ENCODE data around the gene NTMT2. TPM values are rescaled to one million over a fixed set of nuclear protein-coding genes. Genes with fewer than 3 reads are reported as not detected.
"Not testable (repeated sequence)": the region's sequence is repeated elsewhere in the genome, so short reads cannot be mapped to it uniquely, and the experiment has no call there.

Gene NTMT2
- total RNA-seq: not detected

DNA sequence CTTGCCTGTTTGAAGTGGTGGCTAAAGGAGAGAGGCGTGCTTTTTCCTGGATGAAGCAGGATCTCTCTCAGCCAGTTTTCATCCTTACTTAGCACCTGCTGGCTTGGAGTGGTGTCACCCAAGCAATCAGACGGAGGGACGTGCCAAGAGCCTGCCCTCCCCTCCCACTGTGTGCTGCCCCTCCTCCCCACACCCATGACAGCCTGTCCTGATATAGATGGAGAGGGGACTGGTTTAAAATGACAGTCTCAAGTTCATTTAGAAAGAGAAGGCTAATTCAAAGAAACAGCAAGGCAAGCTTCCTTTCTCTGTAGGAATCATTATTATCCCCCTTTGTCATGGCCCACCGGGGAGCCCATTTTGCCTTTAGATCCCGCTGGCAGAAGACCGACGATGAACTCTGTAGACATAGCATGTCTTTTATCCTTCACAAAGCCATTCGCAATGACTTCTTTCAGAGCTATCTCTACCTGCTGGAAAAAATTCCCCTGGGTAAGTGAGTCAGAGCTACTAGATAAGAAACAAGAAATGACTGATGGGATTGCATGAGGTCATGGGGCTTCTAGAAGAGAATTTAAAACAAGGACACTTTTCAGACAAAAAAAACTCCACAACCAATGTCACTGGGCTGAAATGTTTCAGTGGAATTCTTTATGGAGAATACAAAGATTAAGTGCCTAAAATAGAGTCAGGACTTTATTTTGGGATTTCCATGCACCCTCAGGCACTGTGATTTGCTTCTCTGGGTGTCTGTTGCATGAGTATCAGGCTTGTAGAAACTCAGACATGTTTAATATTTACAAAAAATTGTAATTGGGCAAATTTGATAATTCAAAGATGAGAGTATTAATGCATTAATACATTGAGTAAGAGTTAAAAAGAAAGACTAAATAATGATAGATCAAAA lies at the start of gene NTMT2:
Gene NTMT2 (plus strand): TSS at position 190 of the 907 bp plus-strand sequence. CDS start 149 bp downstream, at position 339.
- peak; percentile 45 for DNase-seq

DNA sequence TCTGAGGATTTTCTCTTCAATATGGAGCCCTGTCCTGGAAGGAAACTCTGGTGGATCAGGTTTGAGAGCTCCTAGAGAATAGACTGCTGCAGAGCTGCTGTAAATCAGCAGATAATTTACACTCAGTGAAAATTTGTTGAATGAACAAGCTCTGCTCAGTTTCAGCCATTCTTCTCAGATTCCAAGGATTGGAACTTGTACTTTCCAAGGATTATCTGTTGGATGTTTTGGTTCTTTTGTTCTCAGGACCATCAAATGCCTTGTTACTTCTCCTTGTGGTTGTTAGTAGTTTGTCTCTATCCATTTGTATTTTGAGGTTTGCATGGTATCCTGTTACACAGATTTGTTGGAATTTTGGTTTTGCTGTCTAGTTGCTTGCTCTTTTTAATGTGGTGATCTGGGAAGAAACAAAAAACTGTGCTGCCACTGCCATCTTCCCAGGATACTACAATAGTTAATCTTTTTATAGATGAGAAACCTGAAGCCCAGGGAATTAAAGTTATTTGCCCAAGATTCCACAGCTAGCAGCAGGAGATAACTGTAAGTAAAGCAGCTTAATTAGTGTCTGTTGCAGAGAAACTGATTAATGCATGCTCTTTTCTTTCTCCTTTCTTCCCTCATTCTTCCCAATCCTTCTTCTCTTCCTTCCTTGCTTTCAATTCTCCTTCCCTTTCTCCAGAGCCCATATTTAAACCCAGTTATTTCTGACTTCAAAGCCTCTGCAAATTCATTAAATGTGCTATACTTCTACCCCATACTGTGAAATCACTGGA lies 49.6 kb upstream of the NTMT2 start:
- DNase-seq: no peak

DNA sequence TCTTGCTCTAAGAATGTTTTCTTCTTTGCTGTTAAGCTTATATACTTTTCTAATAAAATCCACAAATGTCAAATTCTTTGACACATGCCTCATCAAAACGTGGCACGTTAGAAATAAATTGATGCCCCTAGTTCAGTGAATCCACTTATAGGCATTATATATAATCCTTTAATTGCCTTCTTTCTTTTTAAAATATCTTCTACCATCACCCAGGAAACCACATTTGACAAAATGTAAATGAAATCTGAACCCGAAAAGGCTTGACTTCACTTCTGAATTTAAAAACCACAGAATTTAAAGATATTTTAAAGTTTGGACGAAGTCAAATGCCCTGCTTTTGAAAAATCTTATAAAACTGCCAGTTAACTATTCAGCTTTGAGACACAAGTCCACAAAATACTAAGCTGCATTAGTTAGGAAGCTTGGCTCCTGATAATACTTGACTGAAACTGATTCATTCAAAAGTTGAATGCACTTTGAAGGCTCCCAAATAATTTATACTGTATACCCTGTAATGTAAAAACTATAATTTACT lies 48.9 kb upstream of the NTMT2 start:
- DNase-seq: no peak

DNA sequence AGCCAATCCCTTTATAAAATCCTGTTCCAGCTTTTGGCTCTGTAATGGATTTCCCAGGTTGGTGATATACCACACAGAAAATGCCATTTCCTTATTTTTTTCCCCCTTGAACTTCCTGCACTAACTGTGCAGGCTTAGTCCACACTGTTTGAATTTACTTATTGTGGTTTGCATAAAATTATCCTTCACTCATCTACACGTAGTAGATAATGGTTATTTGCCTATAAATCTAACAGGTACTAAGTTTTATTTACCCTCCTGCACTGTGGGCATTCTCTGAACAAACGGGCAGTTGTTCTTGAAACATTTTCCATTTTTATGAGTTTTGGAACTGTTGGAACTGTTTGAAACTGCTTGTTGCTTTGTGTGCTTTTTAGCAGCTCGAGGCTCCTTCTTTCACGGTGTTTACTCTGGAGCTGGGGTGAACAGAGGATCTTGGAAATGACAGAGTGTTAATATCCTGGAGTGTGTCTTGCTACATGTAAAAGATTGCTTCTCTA lies 48.3 kb upstream of the NTMT2 start:
- DNase-seq: no peak

DNA sequence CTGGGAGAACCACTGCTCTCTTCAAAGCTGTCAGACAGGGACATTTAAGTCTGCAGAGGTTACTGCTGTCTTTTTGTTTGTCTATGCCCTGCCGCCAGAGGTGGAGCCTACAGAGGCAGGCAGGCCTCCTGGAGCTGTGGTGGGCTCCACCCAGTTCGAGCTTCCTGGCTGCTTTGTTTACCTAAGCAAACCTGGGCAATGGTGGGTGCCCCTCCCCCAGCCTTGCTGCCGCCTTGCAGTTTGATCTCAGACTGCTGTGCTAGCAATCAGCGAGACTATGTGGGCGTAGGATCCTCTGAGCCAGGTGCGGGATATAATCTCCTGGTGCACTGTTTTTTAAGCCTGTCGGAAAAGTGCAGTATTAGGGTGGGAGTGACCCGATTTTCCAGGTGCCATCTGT lies 32.6 kb upstream of the NTMT2 start:
- not testable (repeated sequence) for DNase-seq

DNA sequence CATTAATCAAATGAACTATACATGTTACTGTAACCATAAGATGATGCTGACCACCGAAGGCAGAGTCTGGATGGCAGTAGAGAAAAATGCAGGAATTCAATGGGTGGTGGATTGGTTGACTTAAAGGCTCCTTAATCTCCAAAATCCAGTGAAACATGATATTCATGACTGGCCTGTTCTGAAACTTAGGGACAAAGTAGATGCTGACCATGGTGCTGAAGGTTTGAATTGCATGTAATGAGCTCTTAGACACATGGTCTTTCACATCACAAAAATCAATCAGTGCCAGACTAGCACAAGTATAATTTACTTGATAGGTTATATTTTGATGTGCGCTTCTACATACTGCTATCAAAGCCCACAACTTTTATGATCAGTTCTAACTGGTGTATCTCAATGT lies 30.9 kb upstream of the NTMT2 start:
- peak; percentile 59 for DNase-seq

DNA sequence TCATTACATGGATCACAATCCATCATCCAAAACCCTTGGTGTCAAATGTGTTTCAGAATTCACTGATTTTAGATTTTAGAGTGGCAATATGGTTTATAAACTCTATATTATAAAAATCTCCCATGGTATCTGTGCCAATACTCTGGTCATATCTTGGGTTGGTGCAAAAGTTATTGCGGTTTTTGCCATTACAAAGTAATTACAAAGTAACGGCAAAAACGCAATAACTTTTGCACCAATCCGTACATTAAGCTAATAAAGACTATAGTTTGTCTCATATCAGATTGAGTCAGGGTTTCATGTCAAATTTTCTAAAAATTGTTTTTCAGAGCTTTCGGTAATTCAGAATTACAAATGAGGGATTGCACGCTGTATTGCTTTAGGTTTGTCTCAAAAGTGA lies 23.4 kb upstream of the NTMT2 start:
- no peak for DNase-seq

DNA sequence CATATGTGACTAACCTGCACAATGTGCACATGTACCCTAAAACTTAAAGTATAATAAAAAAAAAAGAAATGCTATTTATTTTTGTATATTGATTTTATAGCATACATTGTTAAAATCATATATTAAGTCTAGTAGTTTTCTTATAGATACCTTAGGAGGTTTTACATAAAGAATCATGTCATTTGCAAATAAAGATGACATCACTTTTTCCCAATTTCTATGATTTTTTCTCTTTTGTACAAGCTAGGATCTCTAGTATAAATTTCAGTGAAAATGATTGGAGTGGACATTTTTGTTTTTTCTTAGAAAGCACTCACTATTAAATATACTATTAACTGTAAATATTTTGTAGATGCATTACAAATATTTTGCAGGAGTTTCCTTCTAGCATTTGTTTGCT lies 20.5 kb upstream of the NTMT2 start:
- no peak for DNase-seq

DNA sequence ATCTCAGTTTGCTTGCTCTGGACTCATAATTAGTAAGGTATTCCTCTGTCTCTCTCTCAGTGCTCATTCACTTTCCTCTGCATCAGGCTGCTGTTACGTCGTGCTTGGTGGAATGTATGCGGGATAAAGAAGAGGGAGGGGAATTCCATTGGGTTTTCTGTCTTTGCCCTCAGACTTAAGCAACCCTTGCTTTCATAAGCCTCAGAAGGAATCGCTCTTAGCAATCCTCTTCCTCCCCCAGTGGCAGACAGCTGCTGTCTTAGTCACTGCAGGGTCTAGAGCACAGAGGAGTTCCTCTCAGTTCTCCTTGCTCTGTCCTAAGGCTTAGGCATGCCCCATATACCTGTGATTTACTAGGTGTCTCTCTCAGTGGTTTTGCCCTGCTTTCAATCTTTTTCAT lies 19.1 kb upstream of the NTMT2 start:
- DNase-seq: no peak

DNA sequence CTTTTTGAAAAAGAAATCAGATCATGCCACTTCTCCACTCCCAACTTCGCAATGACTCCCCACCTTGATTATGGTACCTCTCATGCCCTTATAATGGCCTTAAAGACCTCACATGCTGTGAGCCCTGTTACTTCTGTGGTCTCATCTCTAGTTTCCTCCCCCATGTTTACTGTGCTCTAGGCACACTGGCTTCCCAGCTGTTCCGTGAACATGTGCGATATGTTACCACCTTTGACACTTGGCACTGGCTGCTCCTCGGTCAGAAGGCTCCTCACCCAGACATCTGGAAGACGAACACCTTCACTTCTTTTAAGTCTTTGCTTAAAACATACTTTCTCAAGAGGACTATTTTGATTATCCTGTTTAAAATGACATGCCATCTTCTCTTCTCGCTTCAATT lies 14.3 kb upstream of the NTMT2 start:
- no peak for DNase-seq

DNA sequence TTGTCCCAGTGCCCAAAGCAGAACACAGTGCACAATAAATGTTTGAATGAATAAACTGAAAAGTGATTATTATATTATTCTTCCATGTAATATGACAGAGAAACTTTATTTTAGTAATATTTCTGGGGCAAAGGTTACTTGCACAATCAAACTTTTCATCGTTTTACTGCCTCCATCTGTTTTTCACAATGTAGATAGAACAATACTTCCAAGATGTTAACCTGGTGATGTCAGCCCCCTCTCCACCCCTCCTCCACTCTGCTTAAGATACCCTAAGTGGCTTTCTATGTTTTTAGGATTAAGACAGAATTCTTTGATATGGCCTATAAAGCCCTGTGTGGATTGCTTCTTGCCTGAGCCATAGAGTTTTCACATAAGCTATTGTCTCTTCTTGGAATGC lies 13.8 kb upstream of the NTMT2 start:
- no peak for DNase-seq

DNA sequence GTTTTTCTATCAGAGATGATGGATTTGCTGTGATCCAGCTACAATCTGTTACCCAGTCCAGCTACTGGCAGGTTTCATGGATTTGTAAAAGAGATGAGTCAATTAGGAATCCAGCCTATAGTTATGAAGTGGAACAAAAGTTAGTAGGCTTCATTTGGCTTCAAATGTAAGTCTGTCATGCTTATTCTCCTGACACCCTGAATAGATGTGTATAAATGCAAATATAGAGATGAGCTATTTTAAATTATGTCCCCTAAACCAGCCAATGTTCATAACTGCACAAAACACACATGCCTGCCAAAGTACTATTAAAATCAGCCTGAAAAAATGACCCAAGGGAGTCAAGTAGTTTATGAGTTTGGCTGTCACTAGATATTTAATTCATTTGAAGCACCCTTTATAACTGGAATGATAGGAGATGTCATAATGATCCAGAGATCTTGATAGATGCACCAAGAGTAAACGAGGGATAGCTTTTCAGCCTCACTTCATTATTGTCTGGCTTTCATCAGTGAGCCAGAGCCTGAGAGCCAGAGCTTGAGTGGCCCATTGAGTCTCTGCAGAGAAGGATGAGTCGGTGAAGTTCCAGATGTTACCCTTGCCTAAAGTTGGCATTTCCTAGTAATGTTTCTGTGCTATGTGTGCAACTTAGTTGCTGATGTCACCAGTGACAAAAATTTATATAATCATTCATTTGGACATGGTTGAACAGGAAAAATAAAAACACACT lies 11.8 kb upstream of the NTMT2 start:
- peak; percentile 20 for DNase-seq

DNA sequence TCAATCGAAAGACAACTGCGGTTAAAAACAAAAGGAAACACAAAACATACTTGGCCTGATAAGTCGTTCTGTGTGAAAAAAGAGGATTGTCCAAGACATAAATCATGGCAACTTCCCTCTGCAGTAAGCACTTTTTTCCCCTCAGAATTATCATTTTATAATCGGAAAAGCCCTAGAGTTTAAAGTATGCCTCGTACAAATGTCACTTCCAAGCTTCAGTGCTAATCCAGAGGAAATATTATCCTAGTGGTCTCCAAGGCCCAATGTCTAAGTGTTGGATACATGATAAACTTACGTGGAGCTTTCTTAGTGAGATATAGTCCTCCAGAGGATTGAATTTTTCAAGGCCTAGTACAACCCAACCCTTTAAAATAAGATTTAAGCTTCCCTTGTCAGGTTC lies 11.2 kb upstream of the NTMT2 start:
- DNase-seq: peak; percentile 11

DNA sequence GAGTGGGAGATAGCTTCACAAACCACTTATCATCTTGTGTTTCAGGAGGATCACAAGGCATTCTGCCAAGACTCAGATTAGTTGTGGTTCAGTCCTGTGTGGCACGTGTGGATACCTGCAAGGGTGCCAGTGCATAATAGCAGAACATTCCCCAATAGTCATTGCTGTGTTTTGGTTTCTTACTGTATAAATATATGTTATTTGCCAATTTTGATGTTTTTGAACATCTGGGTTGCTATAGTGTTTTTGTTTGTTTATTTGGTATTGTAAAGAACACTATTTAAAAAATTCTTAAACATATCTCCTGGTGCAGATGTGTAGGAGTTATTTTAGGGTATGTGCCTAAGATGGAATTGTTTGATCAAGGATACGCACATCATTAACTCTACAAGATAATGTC lies 5.4 kb upstream of the NTMT2 start:
- DNase-seq: no peak

DNA sequence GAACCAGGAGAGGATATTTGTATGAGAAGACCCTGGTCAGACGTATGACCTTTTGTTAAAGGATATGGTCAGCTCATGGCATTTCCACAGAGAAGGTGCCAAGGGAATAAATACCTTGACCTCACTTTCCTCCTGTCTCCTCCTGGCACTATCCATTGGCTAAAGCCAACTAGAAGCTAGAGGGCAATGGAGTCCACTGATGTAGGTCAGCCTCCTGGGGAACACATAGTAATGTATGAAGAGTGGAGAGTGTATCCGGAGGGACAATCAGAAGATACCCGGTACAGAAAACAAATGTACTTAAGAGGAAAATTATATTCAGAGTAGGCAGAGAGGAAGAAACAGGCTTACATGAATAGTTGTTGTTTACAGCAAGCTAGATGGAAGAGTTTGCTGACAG lies 698 bp upstream of the NTMT2 start:
- no peak for DNase-seq

DNA sequence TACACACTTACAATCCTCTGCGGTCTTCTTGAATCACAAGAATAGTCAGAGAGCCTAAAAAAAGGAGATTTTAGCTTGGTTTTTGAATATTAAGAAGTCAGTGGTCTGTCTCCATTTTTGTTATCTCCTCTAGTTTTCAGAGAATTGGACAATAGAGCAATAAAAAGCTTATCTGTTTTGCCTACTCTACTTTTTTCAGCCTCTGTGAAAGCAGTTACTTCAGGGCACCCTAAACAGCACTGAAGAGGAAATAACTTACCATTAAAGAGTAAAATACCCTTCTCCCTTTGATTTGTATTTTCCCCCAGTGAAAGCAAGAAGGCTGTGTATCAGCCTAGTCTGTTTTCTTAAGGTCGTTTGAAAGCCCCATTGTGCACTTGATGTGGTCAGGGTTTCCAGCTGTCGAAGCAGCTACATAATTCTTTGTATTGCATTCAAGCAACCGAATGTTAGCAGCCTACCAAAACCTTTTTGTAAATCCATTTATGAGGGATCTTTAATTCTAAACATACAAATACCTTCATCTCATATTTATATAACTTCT lies 1.0 kb downstream of the NTMT2 start:
- DNase-seq: peak; percentile 18

DNA sequence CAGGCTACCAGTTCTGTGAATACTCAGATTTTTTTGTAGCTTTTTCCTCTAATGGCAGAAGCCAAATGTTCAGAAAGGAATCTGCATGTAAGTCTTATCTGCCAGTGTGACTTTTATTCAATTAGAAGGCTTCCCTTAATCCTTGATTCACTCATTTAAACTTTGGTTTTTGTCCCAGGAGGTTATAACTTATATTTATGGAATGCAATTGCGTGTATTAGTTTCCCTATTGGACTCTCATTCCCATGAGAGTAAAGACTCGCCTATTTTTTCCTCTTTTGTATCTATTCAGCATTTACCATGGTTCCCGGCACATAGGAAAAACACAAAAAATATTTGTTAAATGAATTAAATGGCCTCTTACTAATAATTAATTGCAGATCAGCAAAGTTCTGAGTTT lies 3.5 kb downstream of the NTMT2 start:
- DNase-seq: no peak

DNA sequence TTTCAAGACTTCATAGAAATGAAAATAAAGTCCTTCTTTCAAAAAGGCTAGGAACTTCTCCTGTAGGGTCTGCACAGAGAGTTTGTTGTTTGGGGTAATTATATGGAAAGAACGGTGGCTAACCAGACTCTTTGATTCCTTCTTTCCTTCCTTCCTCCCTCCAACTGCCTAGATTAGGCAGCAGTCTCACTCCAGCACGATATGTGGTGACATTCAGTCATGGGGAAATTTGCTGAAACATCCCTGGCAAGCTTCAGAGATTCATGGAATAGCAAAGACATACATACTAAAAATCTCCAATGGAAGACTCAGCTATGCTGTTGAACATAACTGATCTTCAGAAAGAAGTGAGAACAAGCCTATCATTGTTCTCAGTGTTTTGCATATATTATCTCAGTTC lies 4.3 kb downstream of the NTMT2 start:
- no peak for DNase-seq

DNA sequence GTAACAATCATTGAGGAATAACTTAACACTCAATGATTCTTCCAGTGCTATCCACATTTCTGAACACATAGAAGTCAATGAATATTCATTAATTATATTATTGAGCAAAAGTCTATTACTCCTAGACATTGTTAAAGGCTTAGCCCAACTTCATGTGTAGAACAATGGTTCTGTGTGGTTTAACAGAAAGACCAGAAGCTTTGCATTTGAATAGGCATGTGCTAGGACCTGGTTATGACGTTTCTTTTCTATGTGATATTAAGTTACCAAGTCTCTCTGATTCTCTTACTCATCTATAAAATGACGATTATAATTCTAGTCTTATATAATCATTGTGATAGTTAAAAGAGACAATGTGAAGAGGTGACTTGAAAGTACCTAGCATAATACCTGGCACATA lies 5.2 kb downstream of the NTMT2 start:
- DNase-seq: no peak

DNA sequence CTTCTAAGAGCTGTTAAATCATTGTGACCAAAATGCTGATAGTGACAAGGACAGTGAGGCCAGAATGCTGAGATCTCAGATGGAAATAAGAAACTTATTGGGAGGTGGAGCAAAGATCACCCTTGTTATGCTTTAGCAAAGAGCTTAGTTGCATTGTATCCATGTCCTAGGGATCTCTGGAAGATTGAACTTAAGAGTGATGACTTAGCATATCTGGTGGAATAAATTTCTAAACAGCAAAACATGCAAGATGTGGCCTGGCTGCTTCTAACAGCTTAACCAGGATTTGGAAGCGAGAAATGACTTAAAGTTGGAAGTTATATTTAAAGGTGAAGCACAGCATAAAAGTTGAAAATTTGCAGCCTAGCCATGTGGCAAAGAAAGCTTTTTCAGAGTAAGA lies 7.7 kb downstream of the NTMT2 start:
- DNase-seq: no peak

DNA sequence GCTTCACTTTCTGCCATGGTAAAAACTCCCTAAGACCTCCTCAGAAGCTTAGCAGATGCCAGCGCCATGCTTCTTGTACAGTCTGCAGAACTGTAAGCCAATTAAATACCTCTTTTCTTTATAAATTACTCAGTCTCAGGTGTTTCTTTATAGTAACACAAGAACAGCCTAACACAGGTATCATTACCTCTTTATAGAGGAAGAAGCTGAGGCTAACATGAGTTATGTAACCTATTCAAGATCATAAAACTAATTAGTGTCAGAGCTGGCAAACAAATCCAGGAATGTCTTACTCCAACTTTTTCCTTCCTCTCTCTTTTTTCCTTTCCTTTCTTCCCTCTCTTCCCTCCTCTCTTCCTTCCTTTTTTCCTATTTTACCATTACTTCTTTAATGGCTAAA lies 9.3 kb downstream of the NTMT2 start:
- DNase-seq: no peak

DNA sequence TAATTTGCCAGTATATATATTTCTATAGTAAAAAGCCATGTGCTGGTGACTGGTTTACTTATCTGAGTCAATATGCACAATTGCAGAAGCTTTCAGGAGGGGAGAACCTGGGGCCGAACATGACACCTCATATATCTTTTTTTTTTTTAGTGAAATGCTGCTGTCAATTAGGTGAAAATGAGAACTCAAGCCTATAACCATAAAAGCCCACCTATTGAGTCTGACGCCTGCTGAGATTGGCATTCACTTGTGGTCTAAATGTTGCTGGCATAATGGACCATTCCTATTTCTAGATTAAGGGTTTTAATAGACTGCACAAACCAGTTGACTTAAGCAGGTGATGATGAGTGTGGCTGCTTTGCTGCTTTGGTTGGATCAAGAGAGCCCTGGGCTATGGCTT lies 10.8 kb downstream of the NTMT2 start:
- no peak for DNase-seq
